ENCODE results near the gene STRA8.

STRA8 gene, protein sequence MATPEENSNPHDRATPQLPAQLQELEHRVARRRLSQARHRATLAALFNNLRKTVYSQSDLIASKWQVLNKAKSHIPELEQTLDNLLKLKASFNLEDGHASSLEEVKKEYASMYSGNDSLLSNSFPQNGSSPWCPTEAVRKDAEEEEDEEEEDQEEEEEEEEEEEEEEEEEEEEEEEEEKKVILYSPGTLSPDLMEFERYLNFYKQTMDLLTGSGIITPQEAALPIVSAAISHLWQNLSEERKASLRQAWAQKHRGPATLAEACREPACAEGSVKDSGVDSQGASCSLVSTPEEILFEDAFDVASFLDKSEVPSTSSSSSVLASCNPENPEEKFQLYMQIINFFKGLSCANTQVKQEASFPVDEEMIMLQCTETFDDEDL

DNA sequence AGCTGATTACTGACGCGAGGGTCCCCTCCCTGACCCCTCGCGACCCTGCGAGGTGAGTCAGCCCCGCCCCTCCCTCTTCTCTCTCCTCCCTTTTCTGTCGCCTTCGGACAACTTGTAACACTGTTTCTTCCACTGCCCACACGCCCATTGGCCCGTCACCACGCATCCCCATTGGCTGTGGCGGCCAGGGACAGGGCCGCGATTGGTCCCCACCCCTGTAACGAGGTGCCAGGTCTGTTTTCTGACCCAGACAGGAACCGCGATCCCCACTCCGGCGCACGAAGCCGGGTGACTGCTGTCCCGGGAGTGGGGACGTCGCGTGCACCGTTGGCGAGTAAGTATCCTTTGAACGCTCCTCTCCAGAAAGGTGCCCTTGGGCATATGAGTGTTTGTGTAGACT, at the start of gene STRA8:
TSS of gene STRA8 (plus strand) at position 269 of the 400 bp plus-strand sequence. CDS start 6,687 bp downstream, outside the sequence.
- DNase-seq (ENCODE audit: low read depth in 4 of 4, low spot score in 1 of 4) = no peak

DNA sequence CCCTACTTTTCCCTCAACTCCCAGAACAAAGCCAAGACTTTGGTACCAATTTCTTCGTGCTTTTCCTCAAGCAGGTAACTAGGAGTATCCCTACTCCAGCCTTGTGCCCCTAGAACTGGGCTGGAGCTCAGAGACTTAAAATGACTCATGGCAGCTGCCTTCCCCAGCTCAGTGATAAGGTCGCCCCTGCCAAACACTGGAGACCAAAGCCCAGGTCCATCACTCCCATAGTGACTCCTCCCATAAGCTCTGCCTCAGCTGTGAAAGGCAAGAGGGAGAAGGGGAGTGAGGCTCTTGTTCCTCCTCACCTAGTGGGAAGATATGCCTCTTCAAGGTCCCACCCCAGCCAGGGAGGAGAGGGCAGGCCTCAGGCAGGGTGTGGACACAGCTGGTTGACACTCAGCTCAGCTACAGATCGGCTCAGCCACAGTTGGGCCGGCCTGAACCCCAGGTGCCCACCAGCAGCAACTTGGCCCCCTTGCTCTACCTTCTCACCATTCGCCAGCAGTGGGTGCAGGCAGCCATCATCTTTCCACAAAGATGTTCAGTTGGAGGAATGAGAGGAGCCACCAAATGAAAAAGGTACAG, 49.3 kb upstream of the STRA8 start:
- no peak for DNase-seq (ENCODE audit: low read depth in 4 of 4, low spot score in 1 of 4)

DNA sequence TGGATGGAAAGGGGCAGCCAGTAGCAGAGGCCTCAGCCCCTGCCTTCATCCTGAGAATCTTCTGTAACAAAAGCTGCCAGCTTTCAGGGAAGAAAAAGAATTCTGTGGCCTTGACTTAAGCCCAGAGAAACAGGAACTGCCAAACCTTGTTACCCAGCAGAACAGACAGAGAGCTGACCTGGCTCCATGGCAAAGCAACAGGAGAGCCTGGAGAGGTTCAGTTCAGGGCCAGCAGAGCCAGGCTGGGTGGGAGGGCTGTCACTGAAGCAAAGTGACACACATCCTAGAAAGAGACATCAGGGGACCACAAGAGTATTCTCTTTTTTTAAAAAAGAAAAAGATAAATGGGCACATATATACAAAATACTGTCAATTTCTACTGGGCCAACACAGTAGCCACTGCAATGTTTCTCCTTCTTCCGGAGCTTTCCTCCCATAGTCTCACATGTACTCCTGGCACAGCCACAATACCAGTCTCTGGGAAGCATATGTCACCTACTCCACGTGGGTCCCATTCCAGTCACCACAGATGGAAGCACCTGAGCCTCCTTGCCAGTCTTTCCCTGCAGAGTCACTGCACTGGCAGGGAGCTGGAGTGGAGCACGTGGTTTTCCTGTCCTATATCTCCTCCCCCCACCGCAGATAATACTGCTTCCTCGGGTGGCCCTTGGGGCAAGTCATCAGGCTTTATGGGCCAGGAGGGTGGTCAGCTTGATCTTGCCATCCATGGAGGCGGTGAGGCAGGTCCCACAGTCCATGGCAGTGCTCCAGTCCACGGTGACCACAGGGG, 48.0 kb upstream of the STRA8 start:
- DNase-seq (ENCODE audit: low read depth in 4 of 4, low spot score in 1 of 4) = no peak

DNA sequence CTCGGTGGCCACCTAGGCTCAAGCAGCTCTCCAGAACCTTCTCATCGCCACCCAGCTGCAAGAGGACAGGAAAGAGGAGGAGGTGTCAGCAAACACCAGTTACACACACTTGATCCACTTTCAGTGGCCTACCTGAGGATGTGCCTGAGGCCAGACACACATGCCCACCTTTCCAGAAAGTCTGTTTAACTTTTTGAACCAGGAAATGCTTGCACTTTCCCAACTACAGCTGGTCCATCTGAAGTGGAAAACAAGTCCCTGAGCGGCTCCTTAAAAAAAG, 47.4 kb upstream of the STRA8 start:
- no peak for DNase-seq (ENCODE audit: low read depth in 4 of 4, low spot score in 1 of 4)

DNA sequence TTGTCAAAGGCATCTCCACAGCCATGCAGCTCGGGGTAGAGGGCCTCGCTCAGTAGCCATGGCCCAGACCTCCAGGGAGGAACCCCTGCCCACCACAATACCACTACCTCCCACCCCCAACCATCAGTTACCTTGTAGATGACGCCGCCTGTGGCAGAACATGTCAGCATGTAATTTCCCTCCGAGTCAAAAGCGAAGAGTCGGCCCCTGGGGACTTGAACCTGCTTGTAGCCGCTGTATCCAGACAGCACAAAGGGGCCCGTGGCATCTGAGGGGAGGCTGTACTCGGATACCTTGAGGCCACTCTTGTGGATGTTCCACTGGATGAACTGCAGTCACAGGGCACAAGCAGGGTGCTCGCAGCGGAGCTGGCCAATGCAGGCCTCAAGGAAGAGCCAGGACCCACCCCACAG, 46.8 kb upstream of the STRA8 start:
- no peak for DNase-seq (ENCODE audit: low read depth in 4 of 4, low spot score in 1 of 4)

DNA sequence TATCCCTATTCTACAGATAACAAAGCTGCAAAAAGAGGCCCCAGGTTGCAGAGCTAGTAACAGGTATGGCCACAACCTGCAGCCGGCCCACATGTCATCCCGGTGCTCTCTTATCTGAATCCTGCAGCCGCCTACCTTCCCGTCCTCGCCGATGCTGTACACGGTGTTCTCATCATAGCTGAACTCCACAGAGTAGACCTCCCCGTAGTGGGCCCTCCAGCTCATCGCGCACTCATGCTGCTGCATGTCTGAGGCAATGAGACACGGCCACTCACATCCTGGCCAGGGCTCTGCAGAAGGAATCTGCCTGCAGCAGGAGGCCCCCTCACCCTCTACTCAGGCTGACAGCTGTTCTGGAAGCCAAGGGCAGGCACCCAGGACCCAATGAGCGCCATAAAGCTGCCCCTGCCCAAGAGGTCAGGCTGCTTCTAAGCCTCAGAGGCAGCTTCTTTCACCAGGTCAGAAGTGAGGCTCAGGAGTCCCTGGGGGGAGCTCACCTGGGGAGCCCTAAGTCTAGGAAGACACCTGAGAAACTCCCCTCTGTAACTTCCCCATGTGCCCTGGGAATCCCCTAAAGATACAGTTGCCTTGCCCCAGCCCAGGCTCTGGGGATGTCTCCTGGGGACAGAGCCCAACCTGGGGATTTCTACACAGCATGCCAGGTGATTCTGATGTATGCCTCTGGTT, 45.2 kb upstream of the STRA8 start:
- no peak for DNase-seq (ENCODE audit: low read depth in 4 of 4, low spot score in 1 of 4)

DNA sequence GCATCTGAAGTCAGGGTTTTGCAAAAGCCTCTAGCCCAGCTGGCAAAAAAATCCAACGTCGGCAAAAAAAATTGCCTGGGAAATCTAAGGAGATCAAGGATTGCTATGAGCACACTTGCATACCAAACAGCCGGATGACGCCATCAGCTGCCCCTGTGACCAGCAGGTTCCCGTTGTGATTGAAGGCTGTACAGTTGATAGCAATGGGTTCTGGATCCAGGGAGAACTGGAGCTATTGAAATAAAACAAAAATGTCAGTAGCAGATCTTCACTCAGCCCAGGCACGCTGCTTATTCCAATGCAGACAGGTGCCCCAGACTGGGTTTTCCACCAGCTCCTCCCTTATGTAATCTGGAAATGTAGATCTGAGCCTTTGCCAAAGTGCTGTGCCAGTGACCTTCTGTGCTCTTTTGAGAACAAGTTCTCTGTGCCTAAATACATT, 44.4 kb upstream of the STRA8 start:
- no peak for DNase-seq (ENCODE audit: low read depth in 4 of 4, low spot score in 1 of 4)

DNA sequence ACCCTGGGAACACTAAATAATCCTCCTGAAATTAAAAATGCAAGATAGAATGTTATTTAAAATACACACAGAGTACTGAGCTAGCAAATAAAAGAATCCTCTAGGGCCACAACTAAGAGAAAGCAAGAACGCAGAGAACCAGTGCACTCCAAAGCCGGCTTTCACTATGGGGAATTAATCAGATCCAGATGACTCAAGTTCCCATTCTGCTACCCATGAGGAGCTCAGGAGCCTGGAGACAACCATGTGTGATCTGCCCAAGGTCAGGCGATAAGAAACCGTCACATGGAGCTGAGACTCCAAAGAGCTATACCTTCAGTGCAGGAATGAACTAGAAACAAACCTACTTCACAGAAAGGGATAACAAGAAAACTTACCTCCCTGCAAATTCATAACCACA, 43.7 kb upstream of the STRA8 start:
- no peak for DNase-seq (ENCODE audit: low read depth in 4 of 4, low spot score in 1 of 4)

DNA sequence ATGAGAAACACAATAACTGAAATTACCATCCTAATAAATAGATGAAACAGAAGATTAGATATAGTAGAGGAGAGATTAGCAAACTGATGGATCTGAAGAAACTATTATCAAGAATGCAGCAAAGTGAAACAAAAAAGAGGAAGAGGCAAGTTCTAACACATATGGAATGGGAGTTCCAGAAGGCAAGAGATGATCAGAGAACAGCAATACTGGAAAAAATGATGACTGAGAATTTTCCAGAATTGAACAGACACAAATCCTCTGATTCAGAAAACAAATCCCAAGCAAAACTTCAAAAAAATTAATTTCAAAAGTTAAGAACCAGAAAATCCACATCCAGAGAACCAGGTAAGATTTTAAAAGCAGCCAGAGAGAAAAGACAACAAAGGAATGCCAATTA, 42.9 kb upstream of the STRA8 start:
- no peak for DNase-seq (ENCODE audit: low read depth in 4 of 4, low spot score in 1 of 4)

DNA sequence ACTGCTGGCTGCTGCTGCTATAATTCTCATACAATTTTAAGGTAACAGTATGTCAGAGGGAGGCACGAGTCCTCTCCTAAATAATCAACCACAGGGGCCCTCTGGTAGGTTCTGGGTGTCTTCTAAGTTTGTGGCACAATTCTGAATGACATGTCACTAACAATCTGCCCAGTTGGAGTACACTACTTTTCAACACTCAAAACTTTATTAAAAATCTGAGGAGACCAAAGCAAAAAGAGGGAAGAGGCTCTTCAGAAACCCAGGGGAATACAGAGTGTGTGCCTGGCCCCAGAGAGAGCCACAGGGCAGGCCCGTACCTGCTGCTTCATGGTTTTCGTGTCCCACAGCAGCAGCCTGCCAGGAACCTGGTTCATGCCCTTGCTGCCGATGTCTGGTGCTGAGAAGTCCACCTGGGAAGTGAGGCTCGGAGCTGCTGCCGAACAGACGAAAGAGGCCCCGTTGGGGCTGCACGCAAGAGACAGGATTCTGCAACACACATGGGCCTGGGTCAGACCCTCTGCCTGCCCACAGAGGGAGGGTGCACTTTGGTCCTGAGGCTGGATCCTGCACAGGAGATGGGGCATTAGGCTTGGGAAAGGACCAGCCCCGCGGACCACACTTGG, 40.6 kb upstream of the STRA8 start:
- no peak for DNase-seq (ENCODE audit: low read depth in 4 of 4, low spot score in 1 of 4)

DNA sequence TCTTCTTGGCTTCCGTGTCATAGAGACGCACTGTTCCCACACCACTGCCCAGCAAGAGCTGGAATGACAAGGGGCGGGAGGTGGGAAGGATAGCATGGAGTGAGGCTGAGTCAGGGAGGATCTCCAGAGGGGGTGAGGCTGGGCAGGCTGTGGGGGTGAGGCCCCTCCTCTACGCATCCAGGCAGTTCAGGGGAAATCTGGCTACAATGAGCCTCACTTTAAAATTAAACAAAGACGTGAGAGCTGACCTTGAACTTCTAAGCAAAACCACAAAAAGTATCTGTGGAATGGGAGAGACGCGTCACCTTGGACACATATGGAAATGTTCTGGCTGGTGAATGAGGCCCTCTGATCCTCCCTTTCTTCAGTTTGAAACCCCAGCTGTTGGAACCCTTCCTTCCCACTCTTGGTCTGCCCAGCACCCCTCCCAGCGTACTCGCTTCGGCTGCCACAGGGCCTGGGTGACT, 40.0 kb upstream of the STRA8 start:
- DNase-seq (ENCODE audit: low read depth in 4 of 4, low spot score in 1 of 4) = no peak

DNA sequence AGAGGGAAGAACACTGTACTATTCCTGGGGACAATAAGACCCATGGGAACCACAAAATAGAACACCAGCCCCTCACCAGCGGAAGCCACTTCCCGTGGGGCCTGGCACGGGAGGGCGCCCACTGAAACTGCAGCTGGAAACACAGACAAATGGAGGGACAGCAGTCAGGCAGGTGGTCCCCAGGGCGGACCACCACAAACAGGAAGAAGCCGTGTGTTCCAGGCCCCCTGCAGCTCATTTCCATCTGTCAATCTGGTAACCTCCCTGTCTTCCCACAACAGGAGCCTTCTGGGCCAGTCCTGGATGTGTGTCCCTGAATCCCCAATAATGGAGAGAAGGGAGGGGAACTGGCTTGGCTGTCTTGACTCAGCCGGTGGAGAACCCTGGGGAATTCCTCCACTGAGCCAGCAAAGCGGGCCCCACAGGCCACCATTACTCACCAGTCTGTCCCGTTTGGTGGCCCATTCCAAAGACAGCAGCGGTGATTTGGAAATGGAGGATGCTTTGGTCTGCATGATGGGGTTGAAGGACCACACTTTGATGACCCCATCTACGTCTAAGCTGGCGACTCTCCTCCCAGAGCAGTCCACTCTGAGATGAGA, 39.0 kb upstream of the STRA8 start:
- no peak for DNase-seq (ENCODE audit: low read depth in 4 of 4, low spot score in 1 of 4)

DNA sequence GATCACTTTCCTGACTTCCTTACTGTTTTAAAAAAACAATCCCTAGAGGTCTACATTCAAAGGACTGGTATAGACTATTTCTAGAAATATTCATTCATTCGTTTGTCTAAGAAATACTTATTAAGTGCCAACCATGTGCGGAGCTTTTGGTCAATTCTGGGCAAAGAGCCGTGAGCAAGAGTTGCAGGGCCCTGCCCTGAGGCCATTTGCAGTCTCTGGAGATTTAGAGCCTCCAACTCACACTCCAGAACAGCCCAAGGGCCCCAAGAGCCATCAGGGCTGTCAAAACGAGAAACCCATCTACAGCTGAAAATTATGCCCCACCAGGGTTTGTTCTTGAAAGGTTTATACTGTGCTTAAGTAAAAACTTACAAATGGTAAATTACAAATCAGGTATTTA, 38.5 kb upstream of the STRA8 start:
- DNase-seq (ENCODE audit: low read depth in 4 of 4, low spot score in 1 of 4) = no peak

DNA sequence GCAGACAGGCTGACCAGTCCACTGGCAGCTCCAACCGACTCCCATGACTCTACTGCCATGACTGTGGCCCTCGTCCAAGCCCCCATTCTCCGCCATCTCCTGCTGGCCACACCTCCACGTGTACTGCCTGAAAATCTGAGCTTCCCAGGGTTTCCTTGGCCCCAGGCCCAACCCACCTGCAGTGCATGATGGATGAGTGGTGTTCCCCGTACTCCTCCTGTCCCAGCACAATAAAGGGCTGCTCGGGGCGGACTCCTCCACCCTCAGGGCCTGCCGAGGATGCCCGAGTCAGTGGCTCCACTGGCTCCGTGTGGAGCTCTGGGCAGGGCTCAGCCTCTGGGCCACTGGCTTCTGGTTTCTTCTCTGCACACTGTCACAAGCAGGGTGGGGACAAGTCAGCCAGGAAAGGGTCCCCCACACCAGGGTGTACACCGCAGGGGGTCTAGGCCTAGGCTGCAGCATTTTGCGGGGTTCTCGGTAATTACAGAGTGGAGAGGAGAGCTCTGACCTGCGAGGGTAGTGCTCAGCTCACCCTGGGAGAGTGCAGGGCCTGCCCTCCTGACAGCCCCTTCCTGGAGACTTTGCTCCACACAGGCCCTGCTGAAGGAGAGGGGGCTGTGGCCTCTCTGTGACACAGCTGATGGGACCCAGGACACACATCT, 37.5 kb upstream of the STRA8 start:
- DNase-seq (ENCODE audit: low read depth in 4 of 4, low spot score in 1 of 4) = no peak

DNA sequence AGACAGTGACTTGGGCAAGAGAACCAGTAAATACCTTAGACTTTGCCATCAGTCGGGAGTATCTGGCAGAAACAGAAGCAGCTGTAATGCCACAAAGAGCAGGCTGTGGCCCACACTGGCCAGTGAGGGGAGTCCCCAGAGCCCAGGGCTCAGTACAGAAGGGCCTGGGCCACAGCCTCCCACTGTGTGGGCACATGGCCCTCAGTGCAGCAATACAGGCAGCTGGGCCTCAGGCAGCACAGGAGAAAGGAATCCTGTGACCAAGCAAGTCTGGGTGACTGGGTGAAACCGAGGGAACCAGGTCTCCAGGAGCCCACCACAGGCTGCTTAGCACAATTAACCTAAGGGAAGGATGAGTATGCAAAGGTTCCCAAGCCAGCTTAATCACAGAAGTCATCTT, 36.3 kb upstream of the STRA8 start:
- DNase-seq (ENCODE audit: low read depth in 4 of 4, low spot score in 1 of 4) = no peak

DNA sequence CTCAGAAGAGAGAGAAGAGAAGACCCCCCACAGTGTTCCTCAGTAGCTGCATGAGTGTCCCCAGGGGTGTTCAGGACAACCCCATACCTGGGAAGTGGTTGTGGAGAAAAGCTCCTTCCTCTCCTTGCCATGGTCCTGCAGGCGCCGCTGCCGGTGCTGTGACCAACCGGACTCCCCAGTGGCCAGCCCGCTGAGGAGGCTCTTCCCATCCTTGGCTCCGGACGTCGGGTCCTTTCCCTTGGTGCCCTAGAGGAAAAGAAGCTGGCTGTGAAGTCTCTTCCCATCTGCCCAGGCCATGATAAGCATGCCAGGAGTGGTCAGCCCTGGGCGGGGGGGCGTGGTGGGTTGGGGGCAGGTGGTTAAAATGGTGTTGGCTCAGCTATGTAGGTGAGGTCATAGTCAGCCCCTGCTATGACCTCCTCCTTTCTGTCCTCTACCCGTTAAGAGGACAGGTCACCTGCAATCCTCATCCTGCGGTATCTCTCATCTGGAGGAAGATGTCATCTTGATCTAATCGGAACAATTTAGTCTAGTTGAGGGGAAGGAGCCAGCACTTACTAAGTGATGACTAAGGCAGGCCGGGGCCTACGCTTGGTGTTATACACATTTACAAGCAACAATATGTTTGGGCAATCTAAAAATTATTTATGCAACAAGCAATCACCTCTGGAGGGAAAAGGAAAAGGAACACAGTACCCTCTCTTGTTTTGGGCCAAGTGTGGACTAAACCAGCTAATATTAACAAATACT, 35.6 kb upstream of the STRA8 start:
- DNase-seq (ENCODE audit: low read depth in 4 of 4, low spot score in 1 of 4) = no peak

DNA sequence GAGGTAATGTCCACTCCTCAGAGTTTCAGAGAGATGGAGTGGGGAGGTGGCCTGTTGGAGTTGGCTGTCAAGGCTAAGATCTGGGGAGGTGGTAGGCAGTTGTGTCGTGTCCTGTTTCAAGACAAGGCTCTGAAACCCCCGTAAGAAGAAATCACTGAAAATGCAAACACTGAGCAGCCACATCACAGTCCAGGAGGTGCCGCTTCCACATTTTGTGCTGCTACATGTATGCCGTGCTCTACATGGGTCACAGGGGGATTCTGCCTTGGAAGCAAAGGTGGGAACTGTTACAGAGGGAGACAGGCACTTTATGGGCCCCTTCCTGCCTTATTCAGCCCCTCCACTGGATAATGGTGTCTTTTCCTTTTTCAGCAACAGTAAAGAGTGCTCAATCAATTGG, 34.2 kb upstream of the STRA8 start:
- DNase-seq (ENCODE audit: low read depth in 4 of 4, low spot score in 1 of 4) = no peak

DNA sequence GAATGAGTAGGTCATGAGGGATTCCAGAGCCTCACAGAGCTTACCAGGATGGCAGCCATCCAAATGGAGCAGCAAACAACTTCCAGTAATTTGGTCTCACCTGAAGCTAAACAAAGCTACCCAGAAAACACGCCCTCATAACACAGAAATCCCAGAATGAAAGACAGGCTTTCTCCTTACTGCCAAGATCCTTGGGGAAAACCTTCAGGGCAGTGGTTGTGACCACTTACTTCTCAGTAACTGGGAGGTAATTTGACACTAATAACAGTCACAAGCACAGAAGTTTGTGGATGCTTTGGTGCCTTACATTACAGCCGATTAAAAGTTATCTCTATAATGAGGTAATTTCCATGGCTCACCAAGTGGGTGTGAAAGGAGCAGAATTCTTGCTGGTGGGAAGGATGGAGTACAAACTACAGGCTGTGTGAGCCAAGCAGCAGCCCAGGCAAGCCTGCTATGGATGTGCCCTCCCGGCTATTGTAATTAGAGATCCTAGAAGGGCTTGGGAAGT, 32.8 kb upstream of the STRA8 start:
- no peak for DNase-seq (ENCODE audit: low read depth in 4 of 4, low spot score in 1 of 4)

DNA sequence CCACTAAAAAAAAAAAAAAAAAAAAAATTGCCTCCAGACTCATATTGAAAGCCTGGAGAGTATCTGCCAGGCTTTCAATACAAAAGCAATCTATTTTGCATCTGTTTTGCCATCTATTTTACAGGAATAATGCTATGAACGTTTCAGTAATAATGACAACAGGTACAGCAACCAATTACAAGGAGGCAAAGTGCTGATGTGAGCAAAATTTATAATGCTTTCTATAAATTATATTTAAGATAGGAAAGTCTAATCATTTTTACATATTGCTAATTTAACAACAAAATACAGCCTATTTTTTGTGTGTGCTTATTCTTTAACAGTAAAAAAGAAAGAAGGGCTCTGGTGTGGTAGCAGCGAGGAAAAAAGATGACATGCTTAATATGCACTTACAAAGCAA, 32.3 kb upstream of the STRA8 start:
- no peak for DNase-seq (ENCODE audit: low read depth in 4 of 4, low spot score in 1 of 4)

Measured in stimulated activated CD4-positive, alpha-beta T cell treated with anti-CD3 and anti-CD28 coated beads, Interleukin-1b, Interleukin-23, amount 100 ng/mL, for 24 hours (primary cell).